Suppressor macrophage treated with lipopolysaccharide for 1 hour (primary cell): ENCODE data around the gene NPIPB6.

Source experiments
- DNase-seq, 3 donors: peaks; one replicate each; pipeline ENCODE4 v3.0.0-alpha.2; 2020 to 2022

Gene NPIPB6

GRCh38 chr16:28321700-28322411 is 41.5 kb downstream of the NPIPB6 start:
- DNase-seq: peak; percentile 49 to 68 (median 52)

DNA sequence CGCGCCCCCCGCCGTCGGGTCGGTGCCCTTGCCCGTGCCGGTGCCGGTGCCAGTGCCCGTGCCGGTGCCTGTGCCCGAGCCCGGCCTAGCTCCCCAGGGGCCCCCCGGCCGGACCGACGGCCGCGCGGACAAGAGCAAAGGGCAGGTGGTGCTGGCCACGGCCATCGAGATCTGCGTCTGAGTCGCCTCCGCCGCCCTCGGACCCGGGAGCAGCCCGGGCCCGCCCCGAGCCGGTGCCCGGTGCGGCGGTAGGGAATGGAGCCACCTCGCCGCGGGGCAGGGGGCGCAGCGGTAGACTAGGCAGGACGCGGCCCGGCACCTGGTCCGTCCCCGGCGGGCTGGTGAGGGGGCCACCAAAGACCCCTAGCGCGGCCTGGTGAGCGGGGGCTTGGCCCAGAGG is 42.6 kb downstream of the NPIPB6 start:
- no peak for DNase-seq

- DNase-seq: no peak
Measured at GRCh38 chr16:28320023-28320561, 43.2 kb downstream of the NPIPB6 start.

GRCh38 chr16:28319476-28320022 is 43.8 kb downstream of the NPIPB6 start:
- no peak for DNase-seq

GRCh38 chr16:28318042-28318744 is 45.1 kb downstream of the NPIPB6 start:
- DNase-seq: no peak

DNA sequence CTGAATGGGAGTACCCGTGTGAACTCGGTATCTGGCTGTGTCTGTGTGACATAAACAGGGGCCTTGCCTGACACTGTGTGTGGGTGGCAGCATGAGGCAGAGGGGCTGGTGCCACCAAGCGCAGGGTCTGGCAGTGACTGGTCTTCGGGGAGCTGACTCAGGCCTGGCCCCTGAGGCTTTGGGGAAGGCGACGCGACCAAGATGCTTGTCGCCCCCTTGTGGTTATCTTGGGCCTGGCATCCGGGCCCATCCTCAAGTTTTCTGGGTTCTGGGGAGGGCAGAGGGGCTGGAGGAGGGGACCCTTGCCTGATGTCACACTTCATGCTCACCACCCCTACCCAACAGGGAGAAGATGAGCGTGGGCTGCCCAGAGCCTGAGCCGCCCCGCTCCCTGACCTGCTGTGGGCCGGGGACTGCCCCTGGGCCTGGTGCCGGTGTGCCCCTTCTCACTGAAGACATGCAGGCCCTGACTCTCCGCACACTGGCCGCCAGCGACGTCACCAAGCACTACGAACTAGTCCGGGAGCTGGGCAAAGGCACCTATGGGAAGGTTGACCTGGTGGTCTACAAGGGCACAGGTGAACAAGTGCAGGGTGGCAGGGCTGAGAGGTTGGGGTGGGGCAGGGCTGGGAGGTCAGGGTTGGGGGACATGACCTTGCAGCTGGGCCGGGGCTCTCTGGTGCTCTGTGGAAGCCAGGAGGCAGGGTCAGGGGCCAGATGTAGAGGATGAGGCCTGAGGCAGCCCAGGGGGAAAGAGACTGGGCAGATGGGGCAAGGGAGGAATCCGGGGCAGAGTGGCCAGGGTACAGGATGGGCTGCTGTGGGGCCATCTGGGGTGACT is 46.0 kb downstream of the NPIPB6 start:
- DNase-seq: peak; percentile 81 to 86 (median 83)

DNA sequence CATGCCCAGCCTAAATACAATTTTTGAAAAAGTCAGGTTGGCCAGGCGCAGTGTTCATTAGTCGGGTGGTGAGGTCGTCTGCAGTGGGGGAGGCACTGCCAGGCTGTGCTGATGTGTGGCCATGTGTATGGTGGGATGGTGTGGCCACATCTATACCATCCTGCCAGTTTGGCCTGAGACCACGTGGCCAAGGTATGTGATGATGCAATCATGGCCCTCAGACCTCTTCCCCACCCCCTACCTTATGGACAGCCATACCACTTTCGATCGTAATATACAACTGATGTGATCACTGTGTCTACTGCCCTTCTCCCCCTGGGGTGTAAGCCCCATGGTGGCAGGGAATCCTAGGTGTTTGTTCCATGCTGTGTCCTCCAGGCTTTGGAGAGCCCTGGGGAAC is 47.3 kb downstream of the NPIPB6 start:
- no peak for DNase-seq

DNA sequence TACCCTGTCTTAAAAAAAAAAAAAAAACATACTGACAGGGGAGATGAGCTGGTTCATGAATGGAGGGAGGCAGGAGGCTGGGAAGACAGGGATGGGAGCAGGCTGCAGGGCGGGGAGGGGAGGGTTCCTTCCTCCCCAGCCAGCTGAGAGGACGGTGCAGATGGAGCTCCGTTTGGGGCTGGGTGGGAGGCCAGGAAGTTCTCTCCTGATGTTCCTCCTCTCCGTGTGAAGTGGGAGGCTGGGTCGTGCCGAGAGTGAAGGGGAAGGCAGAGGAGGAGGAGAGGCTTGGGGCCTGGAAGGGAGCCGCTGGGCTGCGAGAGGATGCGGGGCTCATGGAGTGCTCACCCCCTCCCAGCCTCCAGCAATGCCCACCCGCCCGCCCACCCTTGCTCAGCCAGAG is 49.7 kb downstream of the NPIPB6 start:
- DNase-seq: no peak

GRCh38 chr16:28312327-28312726 is 51.0 kb downstream of the NPIPB6 start:
- no peak for DNase-seq

DNA sequence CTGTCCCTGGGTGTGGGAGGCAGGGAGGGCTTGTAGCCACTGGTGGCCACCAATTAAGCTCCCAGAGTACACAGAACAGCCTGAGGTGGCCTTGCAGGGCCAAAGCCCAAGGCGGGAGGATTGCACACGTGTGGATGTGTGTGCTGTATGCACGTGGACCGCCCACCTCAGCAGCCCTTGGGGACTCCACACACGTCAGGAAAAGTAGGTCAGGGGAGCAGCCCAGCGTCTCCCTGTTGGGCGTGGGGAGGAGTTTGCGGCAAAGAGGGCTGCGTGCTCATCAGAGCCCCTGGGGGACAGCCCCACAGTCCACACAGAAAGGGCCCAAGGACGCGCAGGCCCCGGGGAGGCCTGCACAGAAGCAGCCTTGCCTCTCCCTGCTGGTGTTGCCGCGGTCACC is 51.4 kb downstream of the NPIPB6 start:
- DNase-seq: no peak

- DNase-seq: no peak
Measured at GRCh38 chr16:28311413-28311812, 51.9 kb downstream of the NPIPB6 start.

GRCh38 chr16:28310796-28311195 is 52.5 kb downstream of the NPIPB6 start:
- DNase-seq: no peak

- peak; percentile 24 to 38 (median 31) for DNase-seq
Measured at GRCh38 chr16:28309811-28310311, 53.4 kb downstream of the NPIPB6 start.

DNA sequence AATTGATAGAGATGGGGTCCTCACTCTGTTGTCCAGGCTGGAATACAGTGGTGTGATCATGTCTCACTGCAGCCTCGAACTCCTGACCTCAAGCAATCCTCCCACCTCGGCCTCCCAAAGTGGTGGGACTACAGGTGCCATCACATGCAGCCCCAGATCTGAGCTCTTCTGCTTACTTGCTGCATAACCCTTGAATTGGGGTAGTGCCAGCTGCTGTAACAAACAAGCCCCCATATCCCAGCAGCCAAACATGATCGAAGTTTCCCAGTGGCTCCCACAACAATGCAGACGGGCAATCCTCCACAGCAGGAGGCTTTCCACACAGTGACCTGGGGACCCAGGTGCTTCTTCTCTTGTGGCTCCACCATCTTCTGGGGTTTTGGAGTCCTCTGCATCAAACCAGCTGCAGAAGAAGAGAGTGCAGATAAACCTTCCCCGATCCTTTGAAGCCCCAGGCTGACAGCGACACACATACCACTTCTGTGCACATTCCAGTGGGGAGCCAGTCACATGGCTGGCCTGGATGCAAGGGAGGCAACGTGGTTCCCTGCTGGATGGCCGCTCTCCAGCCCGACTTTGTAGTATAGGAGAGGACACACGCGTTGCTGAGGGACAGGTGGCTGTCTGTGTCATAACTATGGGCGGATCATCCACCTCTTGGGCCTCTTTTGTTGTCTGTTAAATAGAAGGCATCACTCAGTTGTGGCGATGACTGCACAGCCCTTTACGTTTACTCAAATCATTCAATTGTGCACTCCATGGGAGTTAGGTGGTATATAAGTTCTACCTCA is 54.3 kb downstream of the NPIPB6 start:
- DNase-seq: no peak

- DNase-seq: no peak
Measured at GRCh38 chr16:28307936-28308335, 55.4 kb downstream of the NPIPB6 start.

DNA sequence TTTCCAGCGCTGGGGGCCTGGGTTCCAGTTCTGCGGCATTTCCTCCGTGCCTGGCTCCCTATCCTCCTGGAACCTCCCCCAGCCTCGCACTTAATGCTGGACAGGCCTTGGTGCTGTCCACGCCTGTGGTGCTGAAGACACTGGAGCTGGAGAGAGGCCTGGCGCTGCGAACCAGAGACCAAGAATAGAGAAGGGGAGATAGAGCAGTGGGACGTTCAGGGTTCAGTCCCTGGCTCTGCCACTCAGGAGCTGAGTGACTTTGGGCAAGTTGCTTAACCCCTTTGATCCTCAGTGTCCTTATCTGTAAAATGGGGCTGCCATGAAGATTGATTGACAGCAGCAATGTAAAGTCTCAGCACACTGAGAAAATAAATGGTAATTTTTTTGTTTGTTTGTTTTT is 59.1 kb downstream of the NPIPB6 start:
- peak in 1 of 3 donors; percentile 44 for DNase-seq

GRCh38 chr16:28303132-28303531 is 60.2 kb downstream of the NPIPB6 start:
- no peak for DNase-seq

DNA sequence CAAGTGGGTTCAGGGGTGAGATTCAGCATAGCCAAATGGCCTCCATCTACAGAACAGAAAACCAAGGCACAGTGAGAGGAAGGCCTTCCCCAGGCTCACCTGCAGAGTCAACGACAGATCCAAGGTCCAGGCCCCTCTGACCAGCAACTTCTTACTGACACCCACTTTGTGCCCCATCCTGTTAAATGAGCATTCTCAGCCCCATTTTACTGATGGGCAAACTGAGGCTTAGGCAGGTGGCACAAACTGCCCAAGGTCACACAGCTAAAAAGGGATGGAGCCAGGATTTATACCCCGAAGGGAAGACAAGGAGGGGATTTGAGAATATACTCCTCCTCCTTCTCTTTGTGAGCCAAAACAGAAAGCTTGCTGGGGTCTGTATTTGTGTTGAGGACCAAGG is 61.7 kb downstream of the NPIPB6 start:
- no peak for DNase-seq

DNA sequence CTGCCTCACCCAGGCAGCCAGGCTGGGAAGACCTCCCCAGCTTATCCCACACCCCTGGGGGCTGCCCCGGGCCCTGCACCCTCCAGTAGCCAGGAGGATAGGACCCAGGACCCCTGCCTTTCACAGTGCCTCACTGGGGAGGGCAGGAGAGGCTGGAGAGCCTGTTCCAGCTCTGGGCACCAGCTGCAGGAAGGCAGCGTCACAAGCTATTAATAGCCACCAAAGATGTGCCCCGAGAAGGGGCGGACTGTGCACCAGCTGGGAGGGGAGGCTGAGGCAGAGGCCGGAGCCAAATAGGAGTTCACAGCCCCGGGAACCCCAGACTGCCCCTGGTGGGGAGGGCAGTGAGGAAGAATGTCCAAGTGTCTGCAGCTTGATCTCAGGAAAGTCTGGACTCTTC is 62.2 kb downstream of the NPIPB6 start:
- DNase-seq: no peak

DNA sequence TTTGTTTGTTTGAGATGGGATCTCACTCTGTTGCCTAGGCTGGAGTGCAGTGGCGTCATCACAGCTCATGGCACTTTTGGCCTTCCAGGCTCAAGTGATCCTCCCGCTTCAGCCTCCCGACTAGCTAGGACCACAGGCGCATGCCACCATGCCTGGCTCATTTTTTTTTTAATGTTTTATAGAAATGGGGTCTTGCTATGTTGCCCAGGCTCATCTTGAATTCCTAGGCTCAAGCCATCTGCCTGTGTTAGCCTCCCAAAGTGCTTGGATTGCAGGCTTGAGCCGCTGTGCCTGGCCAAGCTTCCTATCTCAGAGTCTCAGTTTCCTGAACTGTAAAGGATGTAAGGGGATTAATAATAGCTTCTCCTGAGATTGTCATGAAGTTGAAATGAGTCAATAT is 63.0 kb downstream of the NPIPB6 start:
- DNase-seq: no peak

- DNase-seq: no peak
Measured at GRCh38 chr16:28298511-28298878, 64.8 kb downstream of the NPIPB6 start.
